ENCODE measurements around the gene TCEAL1. TPM values are rescaled to one million over a fixed set of nuclear protein-coding genes. Genes with fewer than 3 reads are reported as not detected.

The TCEAL1 gene
- total RNA-seq, 1 experiment from 2014 or later: not detected

DNA sequence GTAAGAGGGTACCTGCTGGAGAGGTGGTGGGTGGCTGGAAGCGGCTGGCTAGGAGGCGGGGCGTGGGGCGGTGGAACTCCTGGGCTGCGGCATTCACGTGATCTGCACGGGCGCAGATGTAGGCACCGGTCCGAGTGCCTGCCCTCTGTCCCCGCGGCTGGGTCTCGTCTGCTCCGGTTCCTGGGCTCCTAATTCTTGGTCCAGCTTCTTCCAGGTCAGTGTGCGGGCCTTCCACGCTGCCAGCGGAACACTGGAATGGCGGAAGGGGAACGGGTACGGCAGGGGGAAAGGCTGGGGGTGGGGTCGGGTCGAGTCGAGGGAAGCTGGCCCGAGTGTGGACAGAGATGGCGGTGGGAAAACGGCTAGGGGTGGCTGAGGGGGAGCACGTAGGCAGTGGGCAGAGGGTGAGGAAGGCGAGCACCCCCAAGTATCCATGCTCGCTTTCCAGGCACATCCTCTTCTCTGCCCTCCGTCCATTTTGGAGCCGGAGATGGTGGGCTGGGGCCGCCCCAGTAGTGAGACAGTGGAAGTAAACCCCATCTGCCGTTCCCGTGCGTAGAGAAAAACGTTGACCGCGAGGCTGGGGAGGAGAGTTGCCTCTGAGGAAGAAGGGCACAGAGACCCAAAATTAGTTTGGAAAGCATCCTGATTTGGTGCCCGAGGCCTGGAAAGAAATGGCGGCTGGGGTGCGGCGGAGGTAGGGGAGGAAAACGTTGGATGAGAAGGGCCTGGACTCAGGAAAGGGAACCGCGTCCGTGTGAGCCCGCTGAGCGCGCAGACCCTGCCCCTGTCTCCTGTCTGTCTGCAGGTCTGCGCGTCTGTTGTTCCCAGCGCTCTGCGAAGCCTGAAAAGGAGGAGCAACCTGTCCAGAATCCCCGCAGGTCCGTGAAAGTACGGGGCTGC, 43.1 kb upstream of the TCEAL1 start, which contains the start of gene TCEAL4:
TSS of gene TCEAL4 (plus strand) at position 105 of the 903 bp plus-strand sequence. CDS start 1,161 bp downstream, outside the sequence.
- no TSS peak for BruUV-seq (replicated peaks)
- ATAC-seq (peak; percentile 97), DNase-seq (ENCODE audit: low read depth, low spot score) (no peak)
- CTCF ChIA-PET: no interaction called here
- Histone ChIP-seq H3K9ac (ENCODE audit: low read length) (peak within 1 kb of the TSS; percentile 65), H4K20me1 (ENCODE audit: insufficient read depth) (no peaks in the 10 kb centered on the region), H3K4me2 (ENCODE audit: low read length) (peak within 1 kb of the TSS; percentile 72), H3K9me2 (ENCODE audit: insufficient read depth) (no peaks in the 10 kb centered on the region), H3K79me2 (ENCODE audit: insufficient read depth, low read length) (no peaks in the 10 kb centered on the region), H3K27ac (ENCODE audit: low read depth, low read length) (peak within 1 kb of the TSS; percentile 56), H3K36me3 (ENCODE audit: control insufficient read depth in 1 of 2, insufficient read depth in 2 of 2, low read length in 2 of 2) (no peaks in the 10 kb centered on the region; a peak in 1 of 4 replicates), H3K4me1 (ENCODE audit: control insufficient read depth in 1 of 2, insufficient read depth in 2 of 2, low read length in 2 of 2) (peaks cover 0 to 4% of the 10 kb centered on the region in 2 experiments; a peak in 1 of 4 replicates), H2AFZ (ENCODE audit: low read depth, low read length, poor library complexity, severe bottlenecking) (peak within 1 kb of the TSS; percentile 94), H3K4me3 (replicated peaks in 1 of 2; ENCODE audit: low read depth in 1 of 2, low read length in 2 of 2) (peak within 1 kb of the TSS; percentile 68 to 69), H3K9me3 (ENCODE audit: control insufficient read depth in 1 of 2, insufficient read depth in 1 of 2, low read depth in 1 of 2, low read length in 2 of 2) (no peaks in the 10 kb centered on the region), H3K27me3 (ENCODE audit: insufficient read depth, low read length) (no peaks in the 10 kb centered on the region)
- POLR2A ChIA-PET: interaction anchor here (0.7 kb wide), 1 partner anchor 580 kb away, joined by 3 read pairs; no protein-coding TSS in a partner anchor
- RAD21 ChIA-PET (ENCODE audit: low non-redundant PET in 1 of 2, low total read pairs in 2 of 2, uncharacterized antibody in 2 of 2, unreplicated experiment in 2 of 2): no interaction called here
- intact Hi-C loops (cut with micrococcal nuclease): loop anchor here (10.0 kb wide), 1 partner anchor 89 kb away; no protein-coding TSS in a partner anchor
- no peak for TF ChIP-seq ELF1 (IDR thresholded peaks at IDR 0.05; ENCODE audit: borderline replicate concordance, low read depth)
- TF ChIP-seq SRF (IDR thresholded peaks at IDR 0.05; ENCODE audit: low read depth): no peak
- TF ChIP-seq, protein P1, sequence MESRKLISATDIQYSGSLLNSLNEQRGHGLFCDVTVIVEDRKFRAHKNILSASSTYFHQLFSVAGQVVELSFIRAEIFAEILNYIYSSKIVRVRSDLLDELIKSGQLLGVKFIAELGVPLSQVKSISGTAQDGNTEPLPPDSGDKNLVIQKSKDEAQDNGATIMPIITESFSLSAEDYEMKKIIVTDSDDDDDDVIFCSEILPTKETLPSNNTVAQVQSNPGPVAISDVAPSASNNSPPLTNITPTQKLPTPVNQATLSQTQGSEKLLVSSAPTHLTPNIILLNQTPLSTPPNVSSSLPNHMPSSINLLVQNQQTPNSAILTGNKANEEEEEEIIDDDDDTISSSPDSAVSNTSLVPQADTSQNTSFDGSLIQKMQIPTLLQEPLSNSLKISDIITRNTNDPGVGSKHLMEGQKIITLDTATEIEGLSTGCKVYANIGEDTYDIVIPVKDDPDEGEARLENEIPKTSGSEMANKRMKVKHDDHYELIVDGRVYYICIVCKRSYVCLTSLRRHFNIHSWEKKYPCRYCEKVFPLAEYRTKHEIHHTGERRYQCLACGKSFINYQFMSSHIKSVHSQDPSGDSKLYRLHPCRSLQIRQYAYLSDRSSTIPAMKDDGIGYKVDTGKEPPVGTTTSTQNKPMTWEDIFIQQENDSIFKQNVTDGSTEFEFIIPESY (IDR thresholded peaks at IDR 0.05; ENCODE audit: extremely low read depth, insufficient replicate concordance, low read length): no peak
- TF ChIP-seq YY1 (IDR thresholded peaks at IDR 0.05; ENCODE audit: extremely low read depth, insufficient replicate concordance, low read depth, low read length): peak; percentile 24
- TF ChIP-seq, protein P2, sequence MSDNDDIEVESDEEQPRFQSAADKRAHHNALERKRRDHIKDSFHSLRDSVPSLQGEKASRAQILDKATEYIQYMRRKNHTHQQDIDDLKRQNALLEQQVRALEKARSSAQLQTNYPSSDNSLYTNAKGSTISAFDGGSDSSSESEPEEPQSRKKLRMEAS (IDR thresholded peaks at IDR 0.05): peak; percentile 22; the same call in 1 of the 2 replicates
- TF ChIP-seq, protein P3, sequence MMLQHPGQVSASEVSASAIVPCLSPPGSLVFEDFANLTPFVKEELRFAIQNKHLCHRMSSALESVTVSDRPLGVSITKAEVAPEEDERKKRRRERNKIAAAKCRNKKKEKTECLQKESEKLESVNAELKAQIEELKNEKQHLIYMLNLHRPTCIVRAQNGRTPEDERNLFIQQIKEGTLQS (IDR thresholded peaks at IDR 0.05): no peak
- TF ChIP-seq ZFX (IDR thresholded peaks at IDR 0.05): peak; percentile 12; the same call in 1 of the 2 replicates
- no peak for TF ChIP-seq ZNF274 (IDR thresholded peaks at IDR 0.05; ENCODE audit: low read depth, low read length)
- no peak for TF ChIP-seq EZH2phosphoT487 (IDR thresholded peaks at IDR 0.05; ENCODE audit: borderline replicate concordance)
- TF ChIP-seq POLR2AphosphoS5 (IDR thresholded peaks at IDR 0.05; ENCODE audit: low read depth, low read length): peak; percentile 53
- TF ChIP-seq FOSL1 (IDR thresholded peaks at IDR 0.05; ENCODE audit: low read depth): no peak
- TF ChIP-seq TCF7L2 (IDR thresholded peaks at IDR 0.05; ENCODE audit: borderline replicate concordance, extremely low read depth, insufficient read depth, insufficient read length): no peak
